ENCODE measurements around the gene EFCAB9.

- TF ChIP-seq CTCF (IDR thresholded peaks at IDR 0.05; ENCODE audit: poor library complexity, severe bottlenecking) (no peak), RAD21 (conservative IDR thresholded peaks at IDR 0.05) (no peak), EP300 (conservative IDR thresholded peaks at IDR 0.05; ENCODE audit: poor library complexity, severe bottlenecking) (no peak)
Observed at GRCh38 chr5:172219296-172219695, 25.3 kb downstream of the EFCAB9 start.

Measured in neural cell (in vitro differentiated cells).